Measurements from ENCODE around the gene XYLT1.

The XYLT1 gene

DNA sequence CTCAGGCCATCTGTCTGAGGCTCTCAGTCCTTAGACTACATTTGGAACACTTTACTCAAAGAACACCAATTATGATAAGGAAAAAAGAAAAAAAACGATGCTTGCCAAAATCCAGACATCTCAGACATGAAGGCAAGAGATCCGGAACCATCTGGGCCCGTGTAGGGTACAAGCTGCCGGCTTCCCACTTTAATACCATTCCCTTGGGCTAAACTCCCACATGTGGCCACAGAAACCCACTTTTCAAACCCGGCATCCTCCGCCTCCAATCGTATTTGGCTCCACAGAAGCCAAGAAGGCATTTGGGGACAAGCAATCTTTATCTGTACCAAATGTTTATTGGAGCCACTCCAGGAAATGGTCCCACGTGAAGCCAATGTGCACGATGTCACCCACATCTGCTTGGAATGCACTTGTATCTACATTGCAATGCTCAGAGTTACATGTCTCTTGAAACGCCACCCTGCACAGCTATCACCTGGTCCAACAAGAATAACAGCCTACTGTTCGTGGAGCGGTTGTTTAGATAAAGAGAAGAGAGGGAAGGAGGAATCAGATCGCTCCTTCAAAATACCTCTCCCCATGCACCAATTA lies 33.5 kb downstream of the XYLT1 start:
- DNase-seq (ENCODE audit: low spot score): no peak
- in situ Hi-C loops (cut with MboI; ENCODE audit: low sequenced_read_pairs, unreplicated experiment): no loop called here
- TF ChIP-seq, protein P1, sequence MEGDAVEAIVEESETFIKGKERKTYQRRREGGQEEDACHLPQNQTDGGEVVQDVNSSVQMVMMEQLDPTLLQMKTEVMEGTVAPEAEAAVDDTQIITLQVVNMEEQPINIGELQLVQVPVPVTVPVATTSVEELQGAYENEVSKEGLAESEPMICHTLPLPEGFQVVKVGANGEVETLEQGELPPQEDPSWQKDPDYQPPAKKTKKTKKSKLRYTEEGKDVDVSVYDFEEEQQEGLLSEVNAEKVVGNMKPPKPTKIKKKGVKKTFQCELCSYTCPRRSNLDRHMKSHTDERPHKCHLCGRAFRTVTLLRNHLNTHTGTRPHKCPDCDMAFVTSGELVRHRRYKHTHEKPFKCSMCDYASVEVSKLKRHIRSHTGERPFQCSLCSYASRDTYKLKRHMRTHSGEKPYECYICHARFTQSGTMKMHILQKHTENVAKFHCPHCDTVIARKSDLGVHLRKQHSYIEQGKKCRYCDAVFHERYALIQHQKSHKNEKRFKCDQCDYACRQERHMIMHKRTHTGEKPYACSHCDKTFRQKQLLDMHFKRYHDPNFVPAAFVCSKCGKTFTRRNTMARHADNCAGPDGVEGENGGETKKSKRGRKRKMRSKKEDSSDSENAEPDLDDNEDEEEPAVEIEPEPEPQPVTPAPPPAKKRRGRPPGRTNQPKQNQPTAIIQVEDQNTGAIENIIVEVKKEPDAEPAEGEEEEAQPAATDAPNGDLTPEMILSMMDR (IDR thresholded peaks at IDR 0.05; ENCODE audit: borderline replicate concordance, control extremely low read depth, extremely low read depth, insufficient read depth, missing control alignments): no peak

DNA sequence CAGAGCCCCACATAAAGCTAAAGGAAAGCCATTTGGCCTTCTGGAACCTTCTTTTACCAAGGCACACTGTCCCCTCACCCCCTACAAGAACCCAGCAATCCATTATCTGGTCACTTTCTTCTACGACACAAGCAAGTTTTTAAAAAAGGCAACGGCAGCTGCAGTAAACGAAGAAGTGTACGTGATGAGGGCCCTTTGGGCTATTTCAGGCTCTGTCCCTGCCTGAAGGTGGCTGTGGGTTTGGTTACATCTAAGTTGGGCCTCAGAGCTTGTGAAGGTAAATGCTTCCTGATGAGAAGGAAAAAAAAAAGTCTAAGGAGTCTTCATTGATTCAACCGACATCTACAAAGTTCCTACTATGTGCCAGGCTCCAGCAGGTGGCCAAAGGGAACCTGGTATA lies 35.4 kb downstream of the XYLT1 start:
- in situ Hi-C loops (cut with MboI; ENCODE audit: low sequenced_read_pairs, unreplicated experiment): no loop called here
- DNase-seq (ENCODE audit: low spot score): no peak
- TF ChIP-seq, protein P1 (IDR thresholded peaks at IDR 0.05; ENCODE audit: borderline replicate concordance, control extremely low read depth, extremely low read depth, insufficient read depth, missing control alignments): no peak

DNA sequence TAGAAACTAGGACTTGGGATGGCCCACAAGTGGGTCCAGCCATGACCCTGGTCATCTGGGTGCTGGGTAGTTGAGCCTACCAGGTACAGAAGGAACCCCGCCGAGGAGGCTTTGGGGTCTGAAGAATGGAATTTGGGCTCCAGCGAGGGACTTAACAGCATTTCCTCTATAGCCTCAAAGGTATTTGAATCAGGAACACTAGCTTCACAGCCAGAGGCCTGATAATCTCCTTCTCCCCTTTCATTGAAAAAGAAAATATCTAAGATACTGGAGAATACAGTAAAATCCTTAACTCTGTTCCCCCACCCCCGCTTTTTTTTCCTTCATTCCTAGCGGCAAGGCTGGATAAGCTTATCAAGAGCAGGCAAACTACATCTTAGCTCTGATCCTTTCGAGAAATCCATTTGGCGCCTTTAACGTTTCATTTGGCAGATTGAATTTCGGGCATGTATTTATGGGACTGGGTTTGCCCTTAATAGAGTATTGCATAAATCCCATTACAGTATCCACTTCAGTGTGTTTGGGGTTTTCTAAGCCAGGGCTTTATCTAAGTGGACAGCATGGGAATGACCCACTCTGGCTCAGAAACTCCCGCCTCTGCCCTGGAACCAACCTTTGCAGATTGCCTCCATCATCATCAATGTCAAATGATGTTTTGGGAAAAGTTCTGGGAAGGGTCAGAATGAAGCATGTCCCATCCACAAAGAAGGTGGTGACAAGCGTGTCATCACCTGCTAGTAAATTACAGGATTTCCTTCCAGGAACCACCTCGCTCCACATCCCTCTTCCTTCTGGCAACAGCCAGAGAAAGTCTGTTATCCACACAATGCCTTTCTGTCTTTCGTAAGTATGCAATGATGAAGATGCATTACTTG lies 36.9 kb downstream of the XYLT1 start:
- in situ Hi-C loops (cut with MboI; ENCODE audit: low sequenced_read_pairs, unreplicated experiment): no loop called here
- no peak for DNase-seq (ENCODE audit: low spot score)
- TF ChIP-seq, protein P1 (IDR thresholded peaks at IDR 0.05; ENCODE audit: borderline replicate concordance, control extremely low read depth, extremely low read depth, insufficient read depth, missing control alignments): no peak

DNA sequence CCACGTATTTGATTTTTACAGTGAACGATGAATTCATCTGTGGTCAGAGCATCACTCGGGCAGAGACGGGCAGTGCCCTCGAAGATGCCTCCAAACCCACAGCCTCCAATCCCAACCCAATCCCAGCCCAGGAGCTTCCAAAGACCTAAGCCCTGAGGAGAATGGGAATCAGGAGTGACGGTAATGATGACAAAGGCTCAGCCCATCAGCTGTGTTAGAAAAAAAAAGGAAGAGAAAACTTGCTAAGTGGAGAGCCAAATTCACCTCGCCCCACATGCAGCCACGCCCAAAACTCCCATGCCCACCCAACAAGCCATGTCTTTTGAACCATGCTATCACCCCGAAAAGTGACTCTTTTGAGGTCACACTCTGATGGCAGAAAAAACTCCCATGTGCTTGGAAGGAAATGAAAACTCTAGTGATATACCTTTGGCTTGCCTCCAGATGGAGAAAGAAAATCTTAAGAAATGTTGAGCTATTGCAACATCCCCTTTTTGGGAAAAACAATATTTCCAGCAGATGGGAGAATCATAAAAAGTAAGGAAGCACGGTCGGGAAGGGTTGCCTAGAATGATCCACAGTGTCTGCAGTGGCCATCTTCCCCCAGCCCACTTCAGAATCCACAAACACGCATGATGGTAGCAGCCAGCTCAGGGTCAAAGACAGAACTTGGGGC lies 37.7 kb downstream of the XYLT1 start:
- DNase-seq (ENCODE audit: low spot score): no peak
- in situ Hi-C loops (cut with MboI; ENCODE audit: low sequenced_read_pairs, unreplicated experiment): no loop called here
- TF ChIP-seq, protein P1 (IDR thresholded peaks at IDR 0.05; ENCODE audit: borderline replicate concordance, control extremely low read depth, extremely low read depth, insufficient read depth, missing control alignments): no peak

DNA sequence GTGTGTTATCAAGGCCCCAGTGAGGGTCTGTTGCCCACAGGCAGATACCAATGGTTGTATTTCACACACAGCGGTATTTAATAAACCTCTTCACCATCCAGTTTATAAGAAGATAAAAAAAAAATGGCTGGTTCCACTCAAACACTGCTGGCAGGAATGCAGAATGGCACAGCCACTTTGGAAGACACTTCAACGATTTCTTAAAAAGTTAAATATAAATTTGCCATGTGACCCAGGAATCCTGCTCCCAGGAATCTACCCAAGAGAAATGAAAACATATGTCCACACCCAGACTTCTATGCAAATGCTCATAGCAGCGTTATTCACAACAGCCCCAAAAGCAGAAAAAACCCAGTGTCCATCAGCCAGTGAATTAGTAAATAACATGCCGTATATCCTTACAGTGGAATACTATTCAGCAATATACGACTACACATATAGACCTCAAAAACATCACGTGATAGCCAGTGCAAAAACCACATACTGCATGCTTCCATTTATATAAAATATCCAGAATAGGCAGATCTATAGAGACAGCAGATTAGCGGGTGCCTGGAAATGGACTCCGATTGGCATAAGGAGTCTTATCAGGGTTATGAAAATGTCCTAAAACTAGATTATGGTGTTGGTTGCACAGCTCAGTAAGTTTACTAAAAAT lies 38.7 kb downstream of the XYLT1 start:
- in situ Hi-C loops (cut with MboI; ENCODE audit: low sequenced_read_pairs, unreplicated experiment): no loop called here
- DNase-seq (ENCODE audit: low spot score): no peak
- TF ChIP-seq, protein P1 (IDR thresholded peaks at IDR 0.05; ENCODE audit: borderline replicate concordance, control extremely low read depth, extremely low read depth, insufficient read depth, missing control alignments): no peak

DNA sequence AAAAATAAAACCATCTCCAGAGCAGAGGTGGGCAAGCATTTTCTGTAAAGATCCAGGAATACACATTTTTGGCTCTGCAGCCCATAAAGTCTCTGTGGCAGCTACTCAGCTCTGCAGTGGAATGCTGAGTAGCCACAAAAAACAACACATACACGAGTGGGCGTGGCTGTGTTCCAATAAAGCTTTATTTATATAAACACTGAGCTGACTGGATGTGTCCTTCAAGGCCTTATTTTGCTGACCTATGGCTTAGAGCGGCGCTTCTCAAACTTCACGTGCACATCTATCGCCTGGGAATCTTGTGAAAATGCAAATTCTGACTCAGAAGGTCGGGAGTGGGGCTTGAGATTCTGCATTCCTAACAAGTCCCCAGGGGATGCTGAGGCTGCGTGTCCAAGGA lies 39.7 kb downstream of the XYLT1 start:
- in situ Hi-C loops (cut with MboI; ENCODE audit: low sequenced_read_pairs, unreplicated experiment): no loop called here
- TF ChIP-seq, protein P1 (IDR thresholded peaks at IDR 0.05; ENCODE audit: borderline replicate concordance, control extremely low read depth, extremely low read depth, insufficient read depth, missing control alignments): no peak
- DNase-seq (ENCODE audit: low spot score): no peak
